A549 (cell line): ENCODE data around the gene TMPRSS7. TPM values are rescaled to one million over a fixed set of nuclear protein-coding genes. Genes with fewer than 3 reads are reported as not detected.

ENCODE experiments used
- ATAC-seq, 2 experiments: fragments of 200-7000 bp in 1 of 2; fragments of >200 bp in 1 of 2; cut with Nextera tagmentation in 1 of 2; cut with Tn5 transposase in 1 of 2; 3 replicates each; pipeline versions ENCODE4 v1.8.0 to v1.9.1; 2018 to 2020; ENCODE audit warnings: mild to moderate bottlenecking in 1 of 2, moderate library complexity in 1 of 2
- CTCF ChIA-PET: fragments of 300-600 bp; sonication (Branson Sonifier 250); formaldehyde crosslinking; extraction: SDS; loops from one replicate; lab custom pipeline; 2021; ENCODE audit warnings: antibody characterized with exemption, inconsistent platforms; lab: Yijun Ruan, JAX
- POLR2A ChIA-PET: fragments of 350-600 bp; formaldehyde crosslinking; extraction: SDS; loops from one replicate; lab custom pipeline; 2021; ENCODE audit warnings: antibody characterized with exemption, inconsistent platforms; lab: Yijun Ruan, JAX
- DNase-seq, 2 experiments: peaks; one replicate each; pipeline versions ENCODE4 v3.0.0 to v3.0.0-alpha.2; 2011 to 2016; ENCODE audit warnings: low read depth in 1 of 2, low spot score in 1 of 2
- FAIRE-seq: peaks from 2 replicates; lab custom pipeline; 2011; peaks lifted over from hg19 to GRCh38; lab: Jason Lieb, UNC
- H3K27ac ChIP-seq, 2 experiments: fragments of >200 bp; sonication (Bioruptor Twin); formaldehyde crosslinking; 3 replicates each; pipeline ENCODE4 v1.5.1; 2016 to 2017
- H3K4me1 ChIP-seq: fragments of >200 bp; sonication (Bioruptor Twin); formaldehyde crosslinking; 3 replicates; pipeline ENCODE4 v1.6.1; 2016
- H3K4me2 ChIP-seq: fragments of >200 bp; sonication (Bioruptor Twin); formaldehyde crosslinking; 3 replicates; pipeline ENCODE4 v1.6.1; 2016
- H3K4me3 ChIP-seq: fragments of >200 bp; sonication (Bioruptor Twin); formaldehyde crosslinking; 3 replicates; pipeline ENCODE4 v1.5.1; 2016
- H3K9me3 ChIP-seq: fragments of >200 bp; sonication (Bioruptor Twin); formaldehyde crosslinking; 3 replicates; pipeline ENCODE4 v1.6.1; 2016
- BHLHE40 ChIP-seq: IDR thresholded peaks from 2 replicates; pipeline ENCODE4 v1.6.1; 2012; ENCODE audit warnings: low read depth, low read length, inconsistent platforms
- CBX2 ChIP-seq: fragments of 200-600 bp; sonication (generic); IDR thresholded peaks from 2 replicates; pipeline ENCODE4 v1.6.1; 2016; ENCODE audit warnings: low read depth, mild to moderate bottlenecking, borderline replicate concordance
- CBX8 ChIP-seq: fragments of 200-600 bp; sonication (generic); IDR thresholded peaks from 2 replicates; pipeline ENCODE4 v1.6.1; 2016
- CHD4 ChIP-seq: fragments of 200-600 bp; sonication (generic); IDR thresholded peaks from 2 replicates; pipeline ENCODE4 v1.6.1; 2016; ENCODE audit warnings: antibody characterized with exemption, mild to moderate bottlenecking, borderline replicate concordance
- EHMT2 ChIP-seq: fragments of 200-600 bp; sonication (generic); IDR thresholded peaks from 2 replicates; pipeline ENCODE4 v1.6.1; 2016; ENCODE audit warnings: antibody characterized with exemption, low read depth, mild to moderate bottlenecking, moderate library complexity
- EP300 ChIP-seq, 2 experiments: fragments of >200 bp; sonication (Bioruptor Twin); formaldehyde crosslinking; IDR thresholded peaks; 2 replicates in 1 of 2; 3 replicates in 1 of 2; pipeline ENCODE4 v1.6.1; 2016 to 2017
- FOSL2 ChIP-seq, 2 experiments: fragments of 450-650 bp in 1 of 2; fragments of >200 bp in 1 of 2; sonication (Bioruptor Twin) in 1 of 2; formaldehyde crosslinking; IDR thresholded peaks; 2 replicates each; pipeline versions ENCODE4 v1.5.0 to v1.6.1; 2016 to 2020; ENCODE audit warnings: mild to moderate bottlenecking in 1 of 2, moderate library complexity in 1 of 2
- HDAC2 ChIP-seq: fragments of 200-600 bp; sonication (generic); IDR thresholded peaks from 2 replicates; pipeline ENCODE4 v1.6.1; 2016
- HEYL ChIP-seq: fragments of 250-450 bp; sonication (Bioruptor Pico); IDR thresholded peaks from 2 replicates; pipeline ENCODE4 v1.8.0; 2021; ENCODE audit warnings: mild to moderate bottlenecking, moderate library complexity
- HOXB13 ChIP-seq: fragments of 250-450 bp; sonication (Bioruptor Pico); IDR thresholded peaks from 2 replicates; pipeline ENCODE4 v1.5.0; 2020; ENCODE audit warnings: low read depth, mild to moderate bottlenecking, moderate library complexity
- KDM1A ChIP-seq: fragments of 200-600 bp; sonication (generic); IDR thresholded peaks from 2 replicates; pipeline ENCODE4 v1.6.1; 2016; ENCODE audit warnings: low read depth, mild to moderate bottlenecking
- KDM5A ChIP-seq: fragments of 200-600 bp; sonication (generic); IDR thresholded peaks from 2 replicates; pipeline ENCODE4 v1.6.1; 2016; ENCODE audit warnings: antibody characterized with exemption, mild to moderate bottlenecking
- MAFK ChIP-seq: fragments of 450-650 bp; IDR thresholded peaks from 2 replicates; pipeline ENCODE4 v1.6.1; 2014; ENCODE audit not compliant: partially characterized antibody
- MAZ ChIP-seq: fragments of 150-350 bp; IDR thresholded peaks from 2 replicates; pipeline ENCODE4 v1.6.1; 2014; ENCODE audit warnings: antibody characterized with exemption, low read depth, low read length, borderline replicate concordance
- NFE2L2 ChIP-seq: fragments of 150-350 bp; conservative IDR thresholded peaks from 2 replicates; pipeline ENCODE4 v1.6.1; 2014; ENCODE audit warnings: low read length
- NR3C1 ChIP-seq: fragments of >200 bp; sonication (Bioruptor Twin); formaldehyde crosslinking; IDR thresholded peaks from 3 replicates; pipeline ENCODE4 v1.6.1; 2017
- RAD21 ChIP-seq, 2 experiments: fragments of >200 bp in 1 of 2; sonication (Bioruptor Twin) in 1 of 2; formaldehyde crosslinking in 1 of 2; IDR thresholded peaks in 1 of 2; conservative IDR thresholded peaks in 1 of 2; 2 replicates in 1 of 2; 3 replicates in 1 of 2; pipeline ENCODE4 v1.6.1; 2012 to 2018; ENCODE audit warnings: inconsistent platforms in 1 of 2
- RARB ChIP-seq: fragments of 250-450 bp; sonication (Bioruptor Pico); IDR thresholded peaks from 2 replicates; pipeline ENCODE4 v1.8.0; 2021; ENCODE audit warnings: mild to moderate bottlenecking, moderate library complexity
- RCOR1 ChIP-seq: fragments of 150-350 bp; IDR thresholded peaks from 2 replicates; pipeline ENCODE4 v1.6.1; 2014; ENCODE audit warnings: antibody characterized with exemption, low read length, low read depth
- SMC3 ChIP-seq: fragments of >200 bp; sonication (Bioruptor Twin); formaldehyde crosslinking; IDR thresholded peaks from 3 replicates; pipeline ENCODE4 v1.6.1; 2018; ENCODE audit warnings: inconsistent platforms
- TFCP2L1 ChIP-seq: fragments of 250-450 bp; sonication (Bioruptor Pico); IDR thresholded peaks from 2 replicates; pipeline ENCODE4 v1.5.0; 2021; ENCODE audit warnings: mild to moderate bottlenecking
- ZSCAN20 ChIP-seq: fragments of 250-450 bp; sonication (Bioruptor Pico); IDR thresholded peaks from 2 replicates; pipeline ENCODE4 v1.8.0; 2022; ENCODE audit warnings: mild to moderate bottlenecking, moderate library complexity
- WGBS: methylation state at CpG from one replicate; pipeline ENCODE4 v1.1.6; 2017; ENCODE audit errors: missing lambda C conversion rate; 5-methylcytosine and 5-hydroxymethylcytosine counted together
- polyA plus RNA-seq, 4 experiments: library from polyadenylated mRNA; depleted of rRNA in 3 of 4; stranded (reverse); fragments of >200 nt; fragmentation: RNase III in 1 of 4; extraction: RNeasy Plus Mini Kit Qiagen cat#74134 plus additional on column Dnase treatment in 1 of 4; gene quantifications; 2 replicates in 3 of 4; 3 replicates in 1 of 4; pipeline ENCODE4 v1.2.3, GENCODE V29; 2011 to 2017
- TF ChIP-seq, protein P1 (sequence below): fragments of 200-600 bp; sonication (generic); IDR thresholded peaks from 2 replicates; pipeline ENCODE4 v1.6.1; 2016; ENCODE audit warnings: antibody characterized with exemption, mild to moderate bottlenecking, moderate library complexity

Gene TMPRSS7
- polyA plus RNA-seq, 2 of the 4 experiments (the other 2 are of a cell fraction) = 0.04 to 0.09 TPM

DNA sequence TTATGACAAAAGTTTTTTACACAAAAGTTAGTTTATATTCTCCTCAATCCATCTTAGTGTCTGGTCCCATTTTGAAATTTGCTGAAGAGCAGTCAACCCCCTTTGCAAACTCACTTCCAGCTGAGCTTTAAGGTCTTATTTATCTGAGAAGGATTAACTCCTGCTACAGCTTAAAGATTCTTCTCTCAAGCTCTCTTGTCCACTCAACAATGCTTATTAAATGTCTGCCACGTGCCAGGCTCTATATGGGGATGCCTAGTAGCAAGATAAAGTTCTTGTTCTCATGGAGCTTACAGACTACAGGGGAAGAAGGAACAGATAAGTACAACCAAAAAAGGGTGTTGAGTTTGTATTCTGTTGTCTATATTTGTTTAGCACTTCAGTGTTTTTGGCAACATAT is 18.7 kb downstream of the TMPRSS7 start:
- TF ChIP-seq KDM5A (no peak), EP300 (IDR thresholded peaks at IDR 0.05) (no peak), MAZ (no peak), EHMT2 (no peak), ZSCAN20 (no peak), HEYL (CRISPR knock-in tag) (no peak), HDAC2 (no peak), MAFK (no peak), BHLHE40 (no peak), RAD21 (conservative IDR thresholded peaks at IDR 0.05 in 1 of 2, IDR thresholded peaks at IDR 0.05 in 1 of 2) (no peak), CHD4 (no peak), CBX8 (no peak), NFE2L2 (no peak), RCOR1 (no peak), KDM1A (no peak), TFCP2L1 (CRISPR knock-in tag) (no peak), SMC3 (no peak), HOXB13 (CRISPR knock-in tag) (no peak)
- TF ChIP-seq, protein P1, sequence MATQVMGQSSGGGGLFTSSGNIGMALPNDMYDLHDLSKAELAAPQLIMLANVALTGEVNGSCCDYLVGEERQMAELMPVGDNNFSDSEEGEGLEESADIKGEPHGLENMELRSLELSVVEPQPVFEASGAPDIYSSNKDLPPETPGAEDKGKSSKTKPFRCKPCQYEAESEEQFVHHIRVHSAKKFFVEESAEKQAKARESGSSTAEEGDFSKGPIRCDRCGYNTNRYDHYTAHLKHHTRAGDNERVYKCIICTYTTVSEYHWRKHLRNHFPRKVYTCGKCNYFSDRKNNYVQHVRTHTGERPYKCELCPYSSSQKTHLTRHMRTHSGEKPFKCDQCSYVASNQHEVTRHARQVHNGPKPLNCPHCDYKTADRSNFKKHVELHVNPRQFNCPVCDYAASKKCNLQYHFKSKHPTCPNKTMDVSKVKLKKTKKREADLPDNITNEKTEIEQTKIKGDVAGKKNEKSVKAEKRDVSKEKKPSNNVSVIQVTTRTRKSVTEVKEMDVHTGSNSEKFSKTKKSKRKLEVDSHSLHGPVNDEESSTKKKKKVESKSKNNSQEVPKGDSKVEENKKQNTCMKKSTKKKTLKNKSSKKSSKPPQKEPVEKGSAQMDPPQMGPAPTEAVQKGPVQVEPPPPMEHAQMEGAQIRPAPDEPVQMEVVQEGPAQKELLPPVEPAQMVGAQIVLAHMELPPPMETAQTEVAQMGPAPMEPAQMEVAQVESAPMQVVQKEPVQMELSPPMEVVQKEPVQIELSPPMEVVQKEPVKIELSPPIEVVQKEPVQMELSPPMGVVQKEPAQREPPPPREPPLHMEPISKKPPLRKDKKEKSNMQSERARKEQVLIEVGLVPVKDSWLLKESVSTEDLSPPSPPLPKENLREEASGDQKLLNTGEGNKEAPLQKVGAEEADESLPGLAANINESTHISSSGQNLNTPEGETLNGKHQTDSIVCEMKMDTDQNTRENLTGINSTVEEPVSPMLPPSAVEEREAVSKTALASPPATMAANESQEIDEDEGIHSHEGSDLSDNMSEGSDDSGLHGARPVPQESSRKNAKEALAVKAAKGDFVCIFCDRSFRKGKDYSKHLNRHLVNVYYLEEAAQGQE = no peak

DNA sequence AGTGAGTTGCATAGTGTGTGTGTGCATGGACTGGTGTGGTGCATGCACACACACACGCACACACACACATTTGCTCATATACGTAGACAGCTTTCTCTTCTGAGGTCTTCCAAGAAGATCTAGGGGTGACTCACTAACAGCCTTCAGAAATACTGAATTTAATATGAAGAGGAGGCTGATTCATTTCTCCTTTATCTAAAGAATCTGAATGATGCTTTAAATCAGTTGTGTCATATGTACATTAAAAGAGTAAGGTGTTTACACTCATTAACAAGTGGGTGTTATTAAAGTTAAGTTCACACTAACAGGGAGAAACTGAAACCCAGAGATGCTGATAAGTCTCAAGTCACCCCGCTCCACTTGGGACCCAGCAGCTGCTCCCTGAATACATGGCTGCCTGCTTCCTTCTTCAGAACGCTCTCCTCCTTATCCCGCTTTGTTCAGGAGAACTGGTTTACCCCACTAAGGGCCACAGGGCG is 22.0 kb downstream of the TMPRSS7 start:
- Histone ChIP-seq H3K9me3 (no peaks in the 10 kb centered on the region), H3K27ac (0 out of 6 replicates have a peak overlapping the region, but pooled peaks of 1 of the 2 experiments have one; percentile 42), H3K4me3 (no peak overlapping the region), H3K4me1 (peaks cover 15% of the 10 kb centered on the region), H3K4me2 (peak overlapping the region; percentile 28)
- TF ChIP-seq RARB (CRISPR knock-in tag) (no peak), CBX2 (no peak), NR3C1 (no peak), FOSL2 (IDR thresholded peaks at IDR 0.05) (no peak), FOSL2 (CRISPR knock-in tag; IDR thresholded peaks at IDR 0.05) (peak; percentile 51)
- WGBS = 65% methylated on average over 6 of the region's 6 CpGs
- DNase-seq (peak in 1 of 2 experiments; percentile 26), ATAC-seq (peak; percentile 55 to 66; a peak in 4 of 6 replicates), FAIRE-seq (no peak)
- CTCF ChIA-PET = interaction anchor here (1.0 to 3.7 kb wide), 3 partner anchors 12 to 78 kb away, joined by 3 to 17 read pairs (median 4); partner anchors contain the start of gene ABHD10
- POLR2A ChIA-PET = no interaction called here

More for the DNA sequence above, 18.7 kb downstream of the TMPRSS7 start:
- DNase-seq (no peak), FAIRE-seq (no peak), ATAC-seq (no peak)
- WGBS = 47% methylated on average over 1 of the region's 1 CpG
- ChIA-PET POLR2A (no interaction called here), CTCF (interaction anchor here (0.7 to 2.7 kb wide), 6 partner anchors 10 to 64 kb away, joined by 3 to 16 read pairs (median 3); no protein-coding TSS in a partner anchor)
- no peak overlapping the region for H3K4me3 ChIP-seq
- no peak overlapping the region for H3K27ac ChIP-seq
- H3K9me3 ChIP-seq = no peaks in the 10 kb centered on the region
- H3K4me2 ChIP-seq = no peak overlapping the region
- H3K4me1 ChIP-seq = peaks cover 8% of the 10 kb centered on the region; the same call in 2 of the 3 replicates
